Left renal pelvis (tissue), 4 donors: ENCODE data around the gene NODAL. TPM values are rescaled to one million over a fixed set of nuclear protein-coding genes. Genes with fewer than 3 reads are reported as not detected.

ENCODE experiments used
- DNase-seq, 4 donors: peaks; one replicate each; pipeline ENCODE4 v3.0.0-alpha.2; 2013; ENCODE audit warnings: low read depth in 4 of 4, low spot score in 3 of 4
- polyA plus RNA-seq, 4 donors: library from polyadenylated mRNA; unstranded; fragments of 120-200 nt; gene quantifications; one replicate each; pipeline ENCODE4 v1.2.1, GENCODE V29; 2013; ENCODE audit not compliant: insufficient read length in 4 of 4

The NODAL gene
- polyA plus RNA-seq, 4 donors: 0.23 to 0.66 (median 0.52) TPM; not detected in 1

DNA sequence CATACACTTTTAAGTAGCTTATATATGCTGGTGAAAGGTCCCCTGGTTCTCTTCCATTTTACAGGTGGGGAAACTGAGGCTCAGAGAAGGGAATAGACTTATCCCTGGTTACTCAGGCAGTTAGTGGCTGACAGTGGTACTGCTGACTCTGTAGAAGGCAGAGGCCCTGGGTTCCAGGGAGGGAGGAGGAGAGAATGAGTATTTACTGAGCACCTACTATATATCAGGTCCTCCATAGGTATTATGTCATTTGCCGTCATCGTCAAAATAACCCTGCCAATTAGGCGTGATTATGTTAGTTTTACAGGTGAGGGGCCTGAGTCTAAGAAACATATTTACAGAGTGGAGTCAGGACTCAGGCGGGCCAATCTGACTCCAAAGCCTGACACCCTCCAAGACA lies 23.8 kb upstream of the NODAL start:
- DNase-seq: no peak

DNA sequence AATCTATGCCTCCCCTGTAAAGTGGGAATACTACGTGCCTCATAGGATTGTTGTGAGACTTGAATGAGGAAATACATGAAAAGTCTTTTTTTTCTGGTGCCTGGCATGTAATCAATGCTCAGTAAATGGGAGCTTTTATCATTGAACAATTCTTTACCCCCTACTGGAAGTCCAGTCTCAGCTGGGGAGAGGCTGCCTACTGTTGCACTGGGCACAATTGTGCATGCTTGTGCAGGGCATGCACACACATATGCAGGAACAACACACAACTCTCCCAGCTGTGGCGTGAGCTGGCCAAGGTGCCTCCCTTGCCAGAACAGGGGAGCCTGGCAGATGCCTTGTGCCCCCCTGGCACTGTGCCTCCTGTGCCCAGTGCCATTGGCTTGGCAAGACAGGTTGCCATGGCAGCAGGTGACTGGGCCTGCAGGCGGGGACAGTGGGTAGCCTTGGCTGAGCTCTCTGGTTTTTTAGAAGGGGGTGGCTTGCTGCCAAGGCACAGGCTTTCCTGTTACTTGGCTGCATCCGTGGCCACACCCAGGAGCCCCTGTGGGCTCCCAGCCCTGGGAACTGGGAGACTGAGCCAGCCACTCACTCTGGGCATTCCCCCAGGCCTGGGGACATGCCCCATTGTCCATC lies 21.0 kb upstream of the NODAL start:
- DNase-seq: no peak

DNA sequence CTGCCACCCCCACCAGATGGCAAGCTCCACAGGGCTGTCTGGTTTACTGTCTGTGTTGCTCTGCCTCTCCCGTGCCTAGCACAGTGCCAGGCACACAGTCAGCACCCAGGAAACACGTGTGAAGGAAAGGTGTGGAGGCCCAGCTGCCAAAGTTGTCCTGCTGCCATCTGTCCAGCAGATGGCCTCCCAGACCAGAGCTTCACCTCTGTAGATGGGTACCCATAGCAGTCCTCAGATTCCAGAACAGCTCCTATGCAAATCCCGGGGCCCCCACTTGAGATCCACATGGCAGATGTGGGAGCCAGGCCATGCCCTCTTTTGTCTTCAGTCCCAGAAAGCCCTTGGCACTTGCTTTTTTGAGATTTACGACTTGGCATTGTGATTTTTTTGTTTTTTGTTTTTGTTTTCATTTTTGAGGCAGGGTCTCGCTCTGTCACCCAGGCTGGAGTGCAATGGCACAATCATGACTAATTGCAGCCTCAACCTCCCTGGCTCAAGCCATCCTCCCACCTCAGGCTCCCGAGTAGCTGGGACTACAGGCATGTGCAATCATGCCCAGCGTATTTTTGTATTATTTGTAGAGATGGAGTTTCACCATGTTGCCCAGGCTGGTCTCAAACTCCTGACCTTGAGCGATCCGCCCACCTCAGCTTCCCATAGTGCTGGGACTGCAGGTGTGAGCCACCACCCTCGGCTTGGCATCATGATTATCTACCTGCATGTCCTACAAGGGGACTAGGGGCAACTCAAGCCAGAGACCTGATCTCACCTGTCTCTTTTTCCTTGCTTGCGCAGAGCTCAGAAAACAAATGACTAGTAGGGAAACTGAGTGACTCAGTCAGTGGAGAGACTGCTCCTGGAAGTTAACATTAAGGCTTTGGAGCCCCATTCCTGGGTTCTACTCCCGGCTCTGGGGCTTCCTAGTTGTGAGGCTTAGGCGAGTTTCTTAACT lies 20.2 kb upstream of the NODAL start:
- no peak for DNase-seq

DNA sequence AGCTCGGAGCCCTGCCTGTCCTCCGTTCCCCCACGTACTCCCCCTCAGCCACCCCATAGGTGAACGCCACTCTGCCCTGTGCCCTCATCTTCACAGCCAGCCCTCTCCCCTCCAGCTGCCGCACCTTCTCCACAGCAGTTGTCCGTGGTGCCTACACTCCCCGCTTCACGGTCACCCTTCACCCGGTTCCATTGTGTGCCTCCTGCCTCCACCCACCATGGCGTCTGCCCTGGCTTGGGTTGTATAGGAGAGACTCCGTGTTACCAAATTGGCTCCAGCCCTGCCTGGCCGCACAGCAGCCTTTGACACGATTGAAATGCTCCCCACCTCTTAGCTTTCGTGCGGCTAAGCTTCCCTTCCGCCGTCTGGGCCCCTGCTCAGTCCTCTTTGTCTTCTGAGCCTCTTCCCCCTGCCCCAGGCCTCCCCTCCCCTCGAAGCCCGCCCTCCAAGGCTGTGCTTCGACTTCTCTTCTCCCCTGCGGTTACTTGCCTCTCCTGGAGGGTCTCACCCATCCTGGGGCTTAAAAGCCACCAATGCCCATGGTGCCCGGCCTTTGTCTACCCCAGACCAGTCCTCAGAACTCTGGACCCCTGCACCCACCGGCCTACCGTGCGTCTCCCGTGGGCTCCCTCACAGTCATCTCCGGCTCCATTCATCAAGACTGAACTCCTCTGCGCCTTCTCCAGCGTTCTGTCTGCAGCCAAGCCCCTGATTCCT lies 18.5 kb upstream of the NODAL start:
- DNase-seq: no peak

DNA sequence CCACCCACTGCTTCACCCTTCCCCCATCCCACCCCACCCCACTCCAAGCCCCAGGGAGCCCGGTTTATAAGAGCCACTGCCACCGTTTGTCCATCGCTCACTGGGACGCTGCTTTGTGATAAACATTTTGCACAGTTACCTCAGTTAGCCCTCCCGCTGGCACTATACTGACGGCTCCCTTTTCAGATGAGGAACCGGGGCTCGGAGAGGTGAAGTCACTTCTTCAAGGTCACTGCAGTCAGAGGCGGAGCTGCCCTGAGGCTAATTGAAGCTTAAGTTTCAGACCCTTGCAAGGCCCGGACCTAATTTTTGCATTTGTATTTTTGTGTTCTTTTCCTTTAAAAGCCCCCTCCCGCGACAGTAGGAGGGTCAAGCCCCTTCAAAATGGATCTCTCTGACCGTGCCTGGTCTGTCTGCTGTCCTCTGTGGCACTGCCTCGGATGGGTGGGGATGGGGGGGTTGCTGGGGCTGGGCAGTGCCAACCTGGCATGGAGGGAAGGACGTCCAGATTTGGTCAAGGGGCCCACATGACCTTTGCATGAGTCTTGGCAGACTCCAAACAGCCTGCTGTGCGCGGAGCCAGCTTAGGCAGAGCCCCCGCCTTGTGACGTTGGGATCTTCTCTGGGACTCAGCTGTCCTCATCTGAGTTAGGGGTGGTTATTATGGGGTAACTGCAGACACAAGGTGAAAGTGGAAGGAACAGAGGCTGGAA lies 17.7 kb upstream of the NODAL start:
- no peak for DNase-seq

DNA sequence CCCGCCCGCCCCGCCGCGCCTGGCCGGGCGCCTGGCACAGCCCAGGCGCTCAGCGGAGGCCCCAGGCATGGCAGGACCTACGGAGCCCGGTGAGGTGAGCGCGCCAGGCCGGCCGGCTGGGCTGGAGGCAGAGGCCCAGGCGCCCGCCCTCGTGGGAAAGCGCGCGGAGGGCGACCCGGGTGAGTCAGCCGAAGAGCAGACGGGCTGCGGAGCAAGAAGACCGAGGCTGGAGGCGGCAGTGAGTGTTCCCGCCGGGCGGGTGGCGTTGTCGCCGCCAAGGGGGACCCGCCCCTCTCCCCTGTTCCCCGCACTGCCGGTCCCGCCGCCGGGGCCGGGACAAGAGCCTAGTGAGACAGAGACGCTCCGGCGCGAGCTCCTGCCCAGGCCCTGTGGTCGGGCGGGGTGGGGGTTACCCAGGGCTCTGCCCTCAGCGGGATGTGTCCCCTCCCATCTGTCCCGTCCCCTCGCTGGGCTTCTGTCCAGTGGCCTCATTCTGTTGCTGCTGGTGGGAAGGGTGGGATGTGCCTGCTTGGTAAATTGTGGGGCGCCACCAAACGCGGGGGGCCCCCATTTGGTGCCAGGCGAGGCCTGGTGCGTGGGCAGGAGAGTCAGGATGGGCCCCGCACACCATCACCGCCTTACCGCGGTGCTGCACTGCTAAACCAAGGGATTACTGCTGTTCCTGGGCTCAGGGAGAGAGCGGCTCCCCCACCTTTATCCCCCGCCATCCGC lies 17.0 kb upstream of the NODAL start:
- DNase-seq: no peak

DNA sequence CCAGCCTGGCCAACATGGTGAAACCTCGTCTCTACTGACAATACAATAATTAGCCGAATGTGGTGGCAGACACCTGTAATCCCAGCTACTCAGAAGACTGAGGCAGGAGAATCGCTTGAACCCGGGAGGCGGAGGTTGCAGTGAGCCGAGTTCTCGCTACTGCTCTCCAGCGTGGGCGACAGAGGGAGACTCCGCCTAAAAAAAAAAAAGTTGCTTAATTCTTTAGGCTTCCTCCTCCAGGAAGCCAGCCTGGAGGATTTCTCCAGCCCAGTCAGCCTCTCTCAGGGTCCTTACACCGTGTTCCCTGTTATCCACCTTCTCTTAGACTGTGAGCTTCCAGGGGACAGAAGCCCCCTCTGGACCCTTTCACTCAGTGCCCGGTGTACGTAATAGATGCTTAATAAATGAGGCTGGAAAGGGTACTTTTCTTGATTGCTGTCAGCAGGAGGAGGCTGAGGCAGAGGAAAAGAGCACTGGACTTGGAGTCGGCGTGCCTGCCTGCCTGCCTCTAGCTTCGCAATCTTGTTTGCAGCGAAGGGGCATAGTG lies 16.4 kb upstream of the NODAL start:
- DNase-seq: no peak

DNA sequence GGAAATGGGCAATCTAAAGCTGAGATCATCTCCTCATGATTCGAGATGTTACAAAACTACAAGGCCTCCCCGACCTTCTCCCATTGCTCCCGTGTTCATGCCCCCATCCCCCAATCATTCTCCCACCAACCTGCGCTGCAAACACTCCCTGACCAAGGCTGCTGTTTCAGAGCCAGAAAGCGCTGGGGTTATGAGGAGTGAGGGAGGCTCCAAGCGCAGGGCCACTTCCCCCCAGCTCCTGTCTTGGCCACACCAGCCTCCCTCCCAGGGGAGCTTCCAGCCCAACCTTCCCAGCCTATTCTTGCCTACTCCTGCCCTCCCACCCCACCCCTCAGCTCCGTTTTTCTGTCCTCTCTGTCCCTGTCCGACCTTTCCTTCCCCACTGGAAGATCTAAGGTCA lies 14.7 kb upstream of the NODAL start:
- no peak for DNase-seq

DNA sequence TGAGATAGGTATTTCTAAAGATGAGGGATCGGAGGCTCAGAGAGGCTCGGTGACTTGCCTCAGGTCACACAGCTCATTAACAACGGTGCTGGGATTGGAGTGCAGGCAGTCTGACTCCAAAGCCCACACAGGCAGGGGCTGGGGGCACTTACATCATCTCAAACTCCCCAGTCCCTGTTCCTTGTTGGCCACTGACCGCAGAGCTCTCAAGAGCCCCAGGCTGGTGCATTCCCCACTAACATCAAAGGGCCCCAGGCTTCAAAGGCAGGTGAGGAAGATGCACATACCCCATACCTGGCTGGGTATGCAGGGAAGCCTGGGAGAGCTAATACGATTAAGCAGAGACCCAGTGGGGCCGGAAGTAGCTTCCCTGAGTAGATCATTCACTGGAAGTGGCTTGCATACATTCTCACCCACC lies 13.7 kb upstream of the NODAL start:
- DNase-seq: no peak

DNA sequence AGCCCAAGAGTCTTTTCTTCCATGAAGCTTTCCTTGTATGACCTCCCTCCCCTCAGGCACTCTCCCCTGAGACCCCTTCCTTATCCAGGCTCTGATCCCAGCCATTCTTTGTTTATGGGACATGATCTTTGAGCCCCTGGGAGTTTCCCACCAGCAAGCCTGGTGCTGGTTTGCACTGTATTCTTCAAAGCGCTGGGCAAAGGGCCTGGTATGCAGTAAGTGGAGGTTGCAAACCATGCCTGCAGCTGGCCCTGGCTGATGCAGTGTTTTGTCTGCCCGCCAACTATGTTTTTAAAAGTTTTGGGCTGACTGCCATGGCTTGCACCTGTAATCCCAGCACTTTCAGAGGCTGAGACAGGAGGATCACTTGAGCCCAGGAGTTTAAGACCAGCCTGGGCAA lies 6.8 kb upstream of the NODAL start:
- no peak for DNase-seq

DNA sequence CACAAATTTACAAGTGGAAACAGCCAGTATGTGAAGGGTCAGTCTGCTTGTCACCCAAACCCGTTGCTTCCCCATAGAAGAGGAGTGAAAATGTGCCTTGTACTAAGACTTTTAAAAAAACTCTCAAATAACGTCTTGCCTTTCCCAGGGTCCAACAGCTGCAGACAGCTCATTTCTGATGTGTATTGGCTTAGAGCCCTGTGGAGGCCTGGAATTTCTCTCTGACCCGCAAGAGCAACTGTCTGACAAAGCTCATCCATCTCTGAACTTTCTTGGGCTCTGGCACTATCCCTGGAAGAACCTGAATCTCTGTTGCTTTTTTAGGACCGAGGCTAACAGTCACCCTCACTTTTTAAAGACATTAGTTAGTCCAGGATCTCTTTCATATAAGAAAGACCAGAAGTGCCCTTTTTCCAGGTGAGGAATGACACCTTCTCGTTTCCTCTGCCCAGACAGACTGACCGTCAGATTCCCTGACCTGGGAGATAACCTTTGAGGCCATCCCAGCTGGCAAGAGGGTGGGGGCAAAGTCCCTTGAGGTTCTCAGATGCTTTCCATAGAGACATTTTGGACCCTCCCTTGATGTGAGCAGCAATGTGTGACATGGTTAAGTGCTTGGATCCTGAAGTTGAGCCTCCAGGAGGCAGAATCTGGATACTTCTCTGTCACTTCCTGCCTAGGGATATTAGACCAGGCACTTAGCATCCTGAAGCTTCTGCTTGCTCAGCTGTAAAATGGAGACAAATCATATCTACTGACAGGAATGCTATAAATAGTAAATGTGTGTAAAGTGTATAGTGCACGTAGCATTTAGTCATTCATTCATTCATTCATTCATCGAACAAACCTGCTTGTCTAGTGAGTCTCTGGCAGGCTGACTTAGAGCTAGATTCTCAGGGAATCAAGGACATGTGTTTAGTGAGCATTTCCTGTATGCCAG lies 4.5 kb upstream of the NODAL start:
- DNase-seq: no peak

DNA sequence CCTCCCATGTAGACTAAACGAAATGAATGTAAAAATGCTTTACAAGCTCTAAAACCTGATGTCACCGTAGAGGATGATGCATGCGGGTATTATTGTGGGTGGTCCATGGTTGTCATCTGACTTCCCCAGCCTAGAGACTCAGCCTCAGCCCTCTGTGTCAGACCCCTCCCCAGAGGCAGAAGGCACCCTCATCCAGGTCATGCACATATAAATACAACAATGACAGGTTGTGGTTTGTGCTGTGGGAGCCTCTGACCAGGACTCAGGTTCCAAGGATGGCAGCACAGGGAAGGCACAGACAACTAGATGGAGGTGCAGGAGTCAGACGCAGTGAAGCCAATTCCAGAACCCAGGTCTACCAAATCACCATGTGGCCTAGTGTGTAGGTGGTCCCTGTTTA lies 3.3 kb upstream of the NODAL start:
- DNase-seq: no peak

DNA sequence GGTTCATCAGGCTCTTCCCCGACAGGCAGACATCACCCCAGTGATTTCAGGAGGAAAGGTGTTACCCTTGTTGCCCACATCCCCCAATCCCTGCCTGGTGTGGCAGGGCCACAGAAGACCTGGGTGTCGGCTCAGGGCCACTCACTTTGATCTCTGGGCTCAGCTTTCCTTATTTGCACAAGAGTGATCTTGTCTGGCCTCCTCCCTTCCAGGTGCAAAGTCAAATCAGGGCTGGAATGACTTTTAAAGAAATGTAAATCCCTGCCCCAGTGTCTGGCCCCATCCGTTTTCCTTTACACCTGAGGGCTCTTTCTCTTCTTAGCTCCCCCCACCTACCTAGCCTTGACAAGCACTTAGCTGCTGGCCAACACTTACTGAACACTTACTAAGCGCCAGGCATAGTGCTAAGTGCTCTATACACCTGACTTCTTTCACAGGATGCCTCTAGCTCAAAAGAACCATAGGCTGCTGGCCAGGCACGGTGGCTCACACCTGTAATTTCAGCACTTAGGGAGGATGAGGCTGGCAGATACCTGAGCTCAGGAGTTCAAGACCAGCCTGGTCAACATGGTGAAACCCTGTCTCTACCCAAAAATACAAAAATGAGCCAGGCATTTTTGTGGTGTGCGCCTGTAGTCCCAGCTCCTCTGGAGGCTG lies 979 bp upstream of the NODAL start:
- DNase-seq: no peak

DNA sequence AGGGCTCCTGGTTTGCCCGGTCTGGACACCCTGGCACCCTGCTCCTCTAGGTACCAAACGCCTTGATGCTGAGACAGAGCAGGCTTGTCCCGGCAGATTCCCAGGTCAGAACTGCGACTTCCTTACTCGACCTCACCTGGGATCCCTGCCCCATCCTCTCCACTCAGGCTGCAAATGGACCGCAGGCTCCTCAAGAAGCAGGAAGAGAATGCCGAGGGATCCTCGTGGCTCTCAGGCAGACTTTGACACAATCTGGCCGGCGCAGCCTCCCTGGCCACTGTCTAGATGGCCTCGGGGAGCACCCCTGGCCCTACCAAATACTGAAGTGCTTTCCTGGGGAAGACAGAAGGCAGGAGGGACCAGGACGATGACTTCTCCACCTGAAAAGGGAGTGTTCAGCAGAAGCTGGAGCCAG lies 421 bp upstream of the NODAL start:
- DNase-seq: no peak

DNA sequence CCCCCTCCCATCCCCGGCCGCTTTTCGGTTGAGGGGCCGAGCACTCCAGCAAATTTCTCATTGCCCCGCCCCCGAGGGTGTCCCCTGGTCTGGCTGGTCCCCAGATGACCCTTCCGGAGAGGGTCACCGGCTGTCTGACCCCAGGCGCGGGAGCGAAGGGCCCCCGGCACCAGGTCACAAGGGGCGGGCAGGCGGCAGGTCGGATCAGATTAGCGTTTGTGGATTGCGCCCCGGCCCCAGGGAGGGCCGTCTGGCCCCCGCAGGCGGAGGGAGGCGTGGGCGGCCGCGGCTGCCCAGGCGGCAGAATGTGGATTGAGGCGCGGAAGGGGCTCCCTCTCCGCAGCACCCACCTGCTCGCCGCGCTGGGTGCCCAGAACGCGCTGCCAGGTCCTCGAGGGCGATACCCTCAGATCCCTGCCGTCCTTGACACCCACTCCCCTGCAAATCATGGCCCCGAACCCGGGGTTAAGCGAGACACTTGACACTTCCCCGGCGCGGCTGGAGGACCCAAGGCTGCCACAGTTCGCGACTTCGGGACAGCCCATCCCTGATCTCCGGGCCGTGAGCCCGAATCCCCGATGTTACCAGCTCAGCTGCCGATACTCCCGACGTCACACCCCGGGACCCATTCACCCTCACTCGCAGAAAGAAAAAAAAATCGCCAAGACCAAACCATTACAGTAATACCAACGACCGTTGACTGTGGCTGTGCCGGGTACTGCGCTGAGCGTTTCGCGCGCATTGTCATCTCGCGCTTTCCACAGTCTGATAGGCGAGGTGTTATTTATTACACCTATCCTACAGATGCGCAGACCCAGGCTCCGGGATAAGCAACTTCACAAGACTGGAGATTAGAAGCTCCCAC lies 953 bp downstream of the NODAL start:
- DNase-seq: no peak

DNA sequence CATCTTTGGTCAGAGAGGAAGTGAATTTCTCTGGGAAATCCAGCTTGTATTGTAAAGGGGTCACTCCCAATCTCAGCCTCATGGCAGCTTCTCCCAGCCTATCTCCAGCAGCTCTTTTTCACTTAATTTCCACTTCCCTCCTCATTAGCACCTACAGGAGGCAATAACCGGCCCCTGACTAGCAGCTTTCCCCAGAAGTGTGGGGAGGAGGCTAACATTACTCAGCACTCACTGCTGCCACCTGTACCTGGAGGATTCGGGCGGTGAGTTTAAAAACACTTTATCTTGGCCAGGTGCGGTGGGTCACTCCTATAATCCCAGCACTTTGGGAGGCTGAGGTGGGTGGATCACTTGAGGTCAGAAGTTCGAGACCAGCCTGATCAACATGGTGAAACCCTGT lies 3.8 kb downstream of the NODAL start:
- DNase-seq: no peak
